Measurements from ENCODE around the gene CREBBP.
A peak's percentile ranks its signal among the peaks of the same experiment; 100 is the strongest.
"Not testable (repeated sequence)": the region's sequence is repeated elsewhere in the genome, so short reads cannot be mapped to it uniquely, and the experiment has no call there.

Gene CREBBP

GRCh38 chr16:3880623-3881498 is at the start of gene CREBBP:
CREBBP (minus strand) TSS chr16:3880713; CDS start chr16:3879916, 797 bp downstream.
- no peak for TF ChIP-seq CTCF (IDR thresholded peaks at IDR 0.05; ENCODE audit: control insufficient read depth, insufficient read depth, low read depth, low read length, missing control alignments)
- peak; percentile 34 for DNase-seq (ENCODE audit: low read depth)
- H3K4me3 ChIP-seq (ENCODE audit: control insufficient read depth, low read depth, low read length), result peak within 1 kb of the TSS; percentile 97

- DNase-seq (ENCODE audit: low read depth); H3K4me3 ChIP-seq (ENCODE audit: control insufficient read depth, low read depth, low read length): not testable (repeated sequence)
These were observed 46.6 kb upstream of the CREBBP start for GRCh38 chr16:3927147-3927546.

GRCh38 chr16:3924763-3925162 is 44.2 kb upstream of the CREBBP start:
- H3K4me3 ChIP-seq (ENCODE audit: control insufficient read depth, low read depth, low read length), result no peak overlapping the region
- no peak for TF ChIP-seq CTCF (IDR thresholded peaks at IDR 0.05; ENCODE audit: control insufficient read depth, insufficient read depth, low read depth, low read length, missing control alignments)
- no peak for DNase-seq (ENCODE audit: low read depth)

- H3K4me3 ChIP-seq (ENCODE audit: control insufficient read depth, low read depth, low read length), result no peak overlapping the region
- TF ChIP-seq CTCF (IDR thresholded peaks at IDR 0.05; ENCODE audit: control insufficient read depth, insufficient read depth, low read depth, low read length, missing control alignments), result no peak
- DNase-seq (ENCODE audit: low read depth), result no peak
These were observed 41.7 kb upstream of the CREBBP start for GRCh38 chr16:3922241-3922640.

- no peak for DNase-seq (ENCODE audit: low read depth)
- no peak for TF ChIP-seq CTCF (IDR thresholded peaks at IDR 0.05; ENCODE audit: control insufficient read depth, insufficient read depth, low read depth, low read length, missing control alignments)
- no peak overlapping the region for H3K4me3 ChIP-seq (ENCODE audit: control insufficient read depth, low read depth, low read length)
These were observed 39.7 kb upstream of the CREBBP start for GRCh38 chr16:3920206-3920605.

GRCh38 chr16:3919413-3919812 is 38.9 kb upstream of the CREBBP start:
- H3K4me3 ChIP-seq (ENCODE audit: control insufficient read depth, low read depth, low read length), result no peak overlapping the region
- no peak for DNase-seq (ENCODE audit: low read depth)
- no peak for TF ChIP-seq CTCF (IDR thresholded peaks at IDR 0.05; ENCODE audit: control insufficient read depth, insufficient read depth, low read depth, low read length, missing control alignments)

- TF ChIP-seq CTCF (IDR thresholded peaks at IDR 0.05; ENCODE audit: control insufficient read depth, insufficient read depth, low read depth, low read length, missing control alignments), result no peak
- H3K4me3 ChIP-seq (ENCODE audit: control insufficient read depth, low read depth, low read length), result no peak overlapping the region
- no peak for DNase-seq (ENCODE audit: low read depth)
These were observed 35.1 kb upstream of the CREBBP start for GRCh38 chr16:3915426-3916260.
